Psoas muscle (tissue), 8 donors: Measurements from ENCODE around the gene FSCB. TPM values are rescaled to one million over a fixed set of nuclear protein-coding genes. Genes with fewer than 3 reads are reported as not detected.

Experiments used
- ATAC-seq, 4 donors: fragments of 200-7000 bp; cut with Tn5 transposase; one replicate each; pipeline ENCODE4 v1.9.1; 2020; ENCODE audit warnings: moderate library complexity in 3 of 4, mild to moderate bottlenecking in 2 of 4
- DNase-seq, 2 donors: peaks; one replicate each; pipeline ENCODE4 v3.0.0-alpha.2; 2020
- H3K27ac ChIP-seq: fragments of 200-600 bp; one replicate; pipeline ENCODE4 v1.8.0; 2022
- H3K27me3 ChIP-seq, 3 donors: fragments of 200-600 bp in 1 of 3; one replicate each; pipeline versions ENCODE4 v1.6.1 to v1.8.0; 2013 to 2022; ENCODE audit warnings: low read length in 2 of 3, mild to moderate bottlenecking in 2 of 3, moderate library complexity in 1 of 3; ENCODE audit not compliant: insufficient read depth in 3 of 3
- H3K36me3 ChIP-seq, 2 donors: fragments of 200-600 bp in 1 of 2; one replicate each; pipeline versions ENCODE4 v1.6.1 to v1.8.0; 2013 to 2022; ENCODE audit warnings: low read depth in 1 of 2, mild to moderate bottlenecking in 1 of 2, moderate library complexity in 1 of 2; ENCODE audit not compliant: insufficient read depth in 1 of 2
- H3K4me1 ChIP-seq: fragments of 200-600 bp; one replicate; pipeline ENCODE4 v1.8.0; 2022
- H3K4me3 ChIP-seq: fragments of 200-600 bp; one replicate; pipeline ENCODE4 v1.8.0; 2022; ENCODE audit warnings: mild to moderate bottlenecking
- H3K9me3 ChIP-seq: fragments of 200-600 bp; one replicate; pipeline ENCODE4 v1.8.0; 2022
- CTCF ChIP-seq: fragments of 200-600 bp; IDR thresholded peaks from one replicate; pipeline ENCODE4 v1.8.0; 2022; ENCODE audit warnings: antibody characterized with exemption
- WGBS, 3 donors: extraction: QIAGEN DNeasy Blood & Tissue Kit; methylation state at CpG; one replicate each; pipeline versions ENCODE4 v1.1.6 to v1.1.7; 2013; 5-methylcytosine and 5-hydroxymethylcytosine counted together
- intact Hi-C, 2 donors: fragments of 100-400 bp; cut with DNase I; formaldehyde crosslinking; loops; one replicate each; pipeline versions ENCODE4 v1.11.0 to v1.14.2; 2022
- polyA plus RNA-seq, 3 donors: library from polyadenylated mRNA; stranded (reverse); fragments of 200-250 nt; gene quantifications; one replicate each; pipeline ENCODE4 v1.2.3, GENCODE V29; 2013
- total RNA-seq, 4 donors: library from RNA; stranded (reverse); fragmentation: NEBNext Ultra II Directional in 2 of 4; extraction: Animal tissue kit (Norgen Biotek cat#: 25700) in 2 of 4; gene quantifications; one replicate each; pipeline versions ENCODE4 v1.2.1 to v1.2.4, GENCODE V29; 2021 to 2023
- donor health status: healthy with polysubstance abuse.
- donor health status: DM: no; HTN: no; CAD: no; lungs with moderate emphysema.
- donor health status: Bipolar disorder and iron deficiency.
- donor health status: healthy.
- donor health status: DM: yes; HTN: yes; CAD: no.
- donor health status: DM: no; HTN: no; CAD: no.
- donor health status: DM: no; HTN: no; CAD: no.
- donor health status: DM: yes; HTN: yes; CAD: no.

The FSCB gene
- total and polyA plus RNA-seq, 7 donors, result not detected

- no peak overlapping the region for H3K4me3 ChIP-seq
- no peak for ATAC-seq
- intact Hi-C loops, result no loop called here
- no peaks in the 10 kb centered on the region for H3K27me3 ChIP-seq
- no peak overlapping the region for H3K27ac ChIP-seq
- H3K36me3 ChIP-seq, result no peaks in the 10 kb centered on the region
- TF ChIP-seq CTCF, result no peak
- WGBS, 3 donors, result 57 to 64% (median 62%) methylated on average over 1 of the region's 1 CpG
- no peaks in the 10 kb centered on the region for H3K4me1 ChIP-seq
- H3K9me3 ChIP-seq, result no peaks in the 10 kb centered on the region
- no peak for DNase-seq
These were observed 9.9 kb downstream of the FSCB start for GRCh38 chr14:44497148-44497547.

DNA sequence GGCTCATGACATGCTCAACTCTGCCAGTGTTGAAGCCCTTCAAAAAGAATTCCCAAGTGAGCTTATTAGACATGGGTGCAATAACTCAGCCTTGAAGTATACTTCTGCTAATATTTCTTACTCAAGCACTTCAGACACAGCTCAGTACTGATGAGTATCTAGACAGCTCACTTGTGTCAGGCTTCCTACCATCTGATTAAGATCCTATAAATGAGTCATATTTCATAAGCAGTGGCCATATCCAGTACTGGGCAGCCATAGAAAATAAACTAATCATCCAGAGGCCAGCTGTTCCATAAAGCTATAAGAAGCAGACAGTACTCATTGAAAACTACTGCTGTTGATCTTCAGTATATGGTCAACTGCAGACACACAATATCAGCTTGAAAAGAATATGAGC is 12.9 kb downstream of the FSCB start:
- Histone ChIP-seq H3K4me1 (no peaks in the 10 kb centered on the region), H3K36me3 (no peaks in the 10 kb centered on the region), H3K27me3 (no peaks in the 10 kb centered on the region), H3K27ac (no peak overlapping the region), H3K4me3 (no peak overlapping the region), H3K9me3 (no peaks in the 10 kb centered on the region)
- intact Hi-C loops, result no loop called here
- TF ChIP-seq CTCF, result no peak
- ATAC-seq, result no peak
- DNase-seq, result no peak

GRCh38 chr14:44490966-44491365 is 16.1 kb downstream of the FSCB start:
- Histone ChIP-seq H3K27ac (no peak overlapping the region), H3K4me1 (no peaks in the 10 kb centered on the region)
- intact Hi-C loops, result no loop called here

GRCh38 chr14:44477953-44478352 is 29.1 kb downstream of the FSCB start:
- WGBS, 3 donors, result 75 to 97% (median 82%) methylated on average over 1 of the region's 1 CpG

More at GRCh38 chr14:44490966-44491365, 16.1 kb downstream of the FSCB start:
- DNase-seq, result no peak
- Histone ChIP-seq H3K27me3 (no peaks in the 10 kb centered on the region), H3K9me3 (no peaks in the 10 kb centered on the region), H3K36me3 (no peaks in the 10 kb centered on the region), H3K4me3 (no peak overlapping the region)
- no peak for TF ChIP-seq CTCF
- WGBS, 3 donors, result 68 to 78% (median 74%) methylated on average over 2 of the region's 2 CpGs
- ATAC-seq, result no peak

More at GRCh38 chr14:44477953-44478352, 29.1 kb downstream of the FSCB start:
- Histone ChIP-seq H3K4me3 (no peak overlapping the region), H3K27ac (no peak overlapping the region), H3K9me3 (no peaks in the 10 kb centered on the region), H3K4me1 (no peaks in the 10 kb centered on the region), H3K36me3 (no peaks in the 10 kb centered on the region), H3K27me3 (no peaks in the 10 kb centered on the region)
- intact Hi-C loops, result no loop called here
- DNase-seq, result no peak
- TF ChIP-seq CTCF, result no peak
- ATAC-seq, result no peak
